HCT116 (cell line): ENCODE results near the gene GNG4. TPM values are rescaled to one million over a fixed set of nuclear protein-coding genes. Genes with fewer than 3 reads are reported as not detected.
A peak's percentile ranks its signal among the peaks of the same experiment; 100 is the strongest.
"Not testable (repeated sequence)": the region's sequence is repeated elsewhere in the genome, so short reads cannot be mapped to it uniquely, and the experiment has no call there.

Experiments used
- ATAC-seq: fragments of 200-7000 bp; cut with Tn5 transposase; 2 replicates; pipeline ENCODE4 v1.9.1; 2020; ENCODE audit warnings: mild to moderate bottlenecking, moderate library complexity
- BruUV-seq: library from RNA; stranded (reverse); fragments of 400-500 nt; replicated peaks from 2 replicates; lab custom pipeline; 2021; lab: Mats Ljungman, UMichigan
- CTCF ChIA-PET: fragments of 300-600 bp; sonication (Branson Sonifier 250); formaldehyde crosslinking; loops from one replicate; lab custom pipeline; 2021; ENCODE audit warnings: antibody characterized with exemption; lab: Charles Lee
- POLR2A ChIA-PET: fragments of 300-600, 350-600 bp; sonication (Branson Sonifier 250); formaldehyde crosslinking; loops from one replicate; lab custom pipeline; 2021; ENCODE audit warnings: antibody characterized with exemption; lab: Charles Lee
- RAD21 ChIA-PET, 2 experiments: fragments of 300-600 bp; sonication (Branson Sonifier 250); formaldehyde crosslinking; loops; one replicate each; lab custom pipeline; 2023; ENCODE audit warnings: low total read pairs in 2 of 2; ENCODE audit not compliant: uncharacterized antibody in 2 of 2, unreplicated experiment in 2 of 2, low non-redundant PET in 1 of 2; lab: Charles Lee
- DNase-seq: peaks from one replicate; pipeline ENCODE4 v3.0.0-alpha.2; 2010; ENCODE audit warnings: low read depth, low spot score
- H2AFZ ChIP-seq: fragments of 200-600 bp; shearing (Covaris generic), sonication (generic); 2 replicates; pipeline ENCODE4 v1.6.1; 2017; ENCODE audit warnings: low read depth, mixed run types, mixed read lengths, antibody characterized with exemption, low read length; ENCODE audit not compliant: poor library complexity, severe bottlenecking
- H3K27ac ChIP-seq: 2 replicates; pipeline ENCODE4 v1.5.1; 2012; ENCODE audit warnings: low read depth, low read length
- H3K27me3 ChIP-seq: fragments of 200-600 bp; sonication (generic); 2 replicates; pipeline ENCODE4 v1.6.1; 2016; ENCODE audit warnings: mixed run types, low read length, mixed read lengths; ENCODE audit not compliant: insufficient read depth
- H3K36me3 ChIP-seq, 2 experiments: fragments of 200-500 bp in 1 of 2; fragments of 200-600 bp in 1 of 2; sonication (Bioruptor generic) in 1 of 2; sonication (generic) in 1 of 2; 2 replicates each; pipeline versions ENCODE4 v1.5.1 to v1.6.1; 2014 to 2016; ENCODE audit warnings: low read length in 2 of 2, inconsistent platforms in 1 of 2, mixed read lengths in 1 of 2, mixed run types in 1 of 2; ENCODE audit not compliant: insufficient read depth in 2 of 2, control insufficient read depth in 1 of 2
- H3K4me1 ChIP-seq, 2 experiments: fragments of 200-600 bp in 1 of 2; sonication (generic) in 1 of 2; 2 replicates each; pipeline versions ENCODE4 v1.5.1 to v1.6.1; 2012 to 2017; ENCODE audit warnings: low read length in 2 of 2, inconsistent platforms in 1 of 2, mild to moderate bottlenecking in 1 of 2, mixed read lengths in 1 of 2, mixed run types in 1 of 2, moderate library complexity in 1 of 2; ENCODE audit not compliant: insufficient read depth in 2 of 2, control insufficient read depth in 1 of 2
- H3K4me2 ChIP-seq: fragments of 200-600 bp; sonication (generic); 2 replicates; pipeline ENCODE4 v1.6.1; 2017; ENCODE audit warnings: mixed run types, low read length, mixed read lengths
- H3K4me3 ChIP-seq, 2 experiments: fragments of 200-600 bp in 1 of 2; sonication (generic) in 1 of 2; replicated peaks in 1 of 2; 2 replicates each; pipeline ENCODE4 v1.5.1; 2011 to 2016; ENCODE audit warnings: low read length in 2 of 2, control low read depth in 1 of 2, low read depth in 1 of 2, mild to moderate bottlenecking in 1 of 2, mixed read lengths in 1 of 2, mixed run types in 1 of 2
- H3K79me2 ChIP-seq: fragments of 200-600 bp; sonication (generic); 2 replicates; pipeline ENCODE4 v1.6.1; 2017; ENCODE audit warnings: mild to moderate bottlenecking, mixed run types, low read length, moderate library complexity, mixed read lengths; ENCODE audit not compliant: insufficient read depth
- H3K9ac ChIP-seq: fragments of 200-600 bp; sonication (generic); 2 replicates; pipeline ENCODE4 v1.6.1; 2016; ENCODE audit warnings: low read length, mixed read lengths
- H3K9me2 ChIP-seq: fragments of 200-600 bp; sonication (generic), shearing (Covaris generic); 2 replicates; pipeline ENCODE4 v1.6.1; 2017; ENCODE audit warnings: mixed run types, mild to moderate bottlenecking, moderate library complexity; ENCODE audit not compliant: insufficient read depth
- H3K9me3 ChIP-seq, 2 experiments: fragments of 200-500 bp in 1 of 2; fragments of 200-600 bp in 1 of 2; sonication (Bioruptor generic) in 1 of 2; sonication (generic) in 1 of 2; 2 replicates each; pipeline ENCODE4 v1.6.1; 2014 to 2017; ENCODE audit warnings: low read length in 2 of 2, mixed read lengths in 2 of 2, inconsistent platforms in 1 of 2, low read depth in 1 of 2, mild to moderate bottlenecking in 1 of 2, mixed run types in 1 of 2, moderate library complexity in 1 of 2; ENCODE audit not compliant: control insufficient read depth in 1 of 2, insufficient read depth in 1 of 2
- H4K20me1 ChIP-seq: fragments of 200-600 bp; sonication (generic), shearing (Covaris generic); 2 replicates; pipeline ENCODE4 v1.6.1; 2017; ENCODE audit warnings: mixed run types, mild to moderate bottlenecking, moderate library complexity; ENCODE audit not compliant: insufficient read depth
- CEBPB ChIP-seq: IDR thresholded peaks from 2 replicates; pipeline ENCODE4 v1.6.1; 2012; ENCODE audit warnings: low read depth
- ELF1 ChIP-seq: IDR thresholded peaks from 2 replicates; pipeline ENCODE4 v1.6.1; 2012; ENCODE audit warnings: low read depth, borderline replicate concordance
- FOSL1 ChIP-seq: IDR thresholded peaks from 2 replicates; pipeline ENCODE4 v1.6.1; 2012; ENCODE audit warnings: low read depth
- JUND ChIP-seq: IDR thresholded peaks from 2 replicates; pipeline ENCODE4 v1.6.1; 2012
- POLR2AphosphoS5 ChIP-seq: IDR thresholded peaks from 2 replicates; pipeline ENCODE4 v1.6.1; 2011; ENCODE audit warnings: mild to moderate bottlenecking, low read depth, low read length, moderate library complexity
- SP1 ChIP-seq: IDR thresholded peaks from 2 replicates; pipeline ENCODE4 v1.6.1; 2012; ENCODE audit warnings: low read depth
- ZNF274 ChIP-seq: fragments of 200-500 bp; sonication (Bioruptor generic); IDR thresholded peaks from 2 replicates; pipeline ENCODE4 v1.6.1; 2014; ENCODE audit warnings: mild to moderate bottlenecking, low read depth, low read length, inconsistent platforms
- intact Hi-C: fragments of 100-400 bp; cut with micrococcal nuclease; formaldehyde crosslinking; loops from 2 replicates; pipeline ENCODE4 v1.10.0; 2022
- total RNA-seq: library from RNA; stranded (reverse); gene quantifications from one replicate; pipeline ENCODE4 v1.2.1, GENCODE V29; 2021; ENCODE audit not compliant: unreplicated experiment
- TF ChIP-seq, protein P1 (sequence below): IDR thresholded peaks from 2 replicates; pipeline ENCODE4 v1.6.1; 2012

The GNG4 gene
- total RNA-seq, 1 experiment from 2014 or later, result 10.6 TPM

DNA sequence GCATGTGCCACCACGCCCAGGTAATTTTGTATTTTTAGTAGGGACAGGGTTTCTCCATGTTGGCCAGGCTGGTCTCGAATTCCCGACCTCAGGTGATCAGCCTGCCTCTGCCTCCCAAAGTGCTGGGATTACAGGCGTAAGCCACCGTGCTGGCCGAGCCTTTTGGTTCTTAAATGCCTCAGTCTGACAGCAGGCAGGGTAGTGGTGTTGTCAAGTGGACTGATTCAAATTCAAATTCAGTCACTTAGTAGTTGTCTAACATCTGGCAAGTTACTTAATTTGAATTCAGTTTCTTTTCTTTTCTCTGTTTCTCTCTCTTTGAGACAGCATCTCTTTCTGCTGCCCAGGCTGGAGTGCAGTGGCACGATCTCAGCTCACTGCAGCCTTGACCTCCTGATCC, 106.7 kb downstream of the GNG4 start:
- RAD21 ChIA-PET, CTCF ChIA-PET, BruUV-seq, H3K36me3 ChIP-seq, H3K9me2 ChIP-seq, H3K27me3 ChIP-seq, H3K4me2 ChIP-seq, H2AFZ ChIP-seq, POLR2A ChIA-PET, H3K27ac ChIP-seq, H3K4me3 ChIP-seq, H4K20me1 ChIP-seq, DNase-seq, H3K9me3 ChIP-seq, intact Hi-C loops, H3K9ac ChIP-seq, ATAC-seq, H3K79me2 ChIP-seq, H3K4me1 ChIP-seq: not testable (repeated sequence)

DNA sequence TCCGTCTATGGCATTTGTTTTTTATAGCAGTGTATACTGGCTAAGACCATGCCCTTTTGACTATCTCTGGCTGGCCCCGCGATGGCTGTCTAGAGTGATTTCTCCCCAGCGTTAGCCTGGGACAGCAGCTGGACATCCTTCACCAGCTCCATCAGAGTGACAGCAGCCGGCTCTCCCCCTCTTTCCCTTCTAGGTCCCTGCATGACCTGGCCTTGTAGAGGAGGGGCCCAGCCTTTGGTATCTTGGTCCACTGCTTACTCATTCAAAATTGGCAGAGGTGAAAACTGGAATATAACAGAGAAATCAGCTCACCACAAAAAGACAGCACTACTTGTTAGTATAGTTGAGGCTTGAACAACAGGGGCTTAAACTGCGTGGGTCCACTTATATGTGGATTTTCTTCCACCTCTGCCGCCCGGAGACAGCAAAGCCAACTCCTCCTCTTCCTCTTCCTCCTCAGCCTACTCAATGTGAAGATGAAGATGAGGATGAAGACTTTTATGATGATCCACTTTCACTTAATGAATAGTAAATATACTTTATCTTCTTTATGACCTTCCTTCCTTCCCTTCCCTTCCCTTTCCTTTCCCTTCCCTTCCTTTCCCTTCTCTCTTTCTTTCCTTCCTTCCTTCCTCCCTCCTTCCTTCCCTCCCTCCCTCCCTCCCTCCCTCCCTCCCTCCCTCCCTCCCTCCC, 116.0 kb downstream of the GNG4 start:
- no peak for TF ChIP-seq SP1
- DNase-seq (no peak), ATAC-seq (no peak)
- H3K79me2 ChIP-seq, result no peaks in the 10 kb centered on the region
- CTCF ChIA-PET, result no interaction called here
- no peak overlapping the region for H2AFZ ChIP-seq
- H3K4me3 ChIP-seq, result no peak overlapping the region
- BruUV-seq, result no TSS peak
- intact Hi-C loops, result no loop called here
- no peaks in the 10 kb centered on the region for H3K36me3 ChIP-seq
- H3K9me3 ChIP-seq, result no peaks in the 10 kb centered on the region
- POLR2A ChIA-PET, result no interaction called here
- H4K20me1 ChIP-seq, result no peaks in the 10 kb centered on the region
- RAD21 ChIA-PET, result no interaction called here
- H3K27ac ChIP-seq, result no peak overlapping the region
- H3K27me3 ChIP-seq, result no peaks in the 10 kb centered on the region
- no peak overlapping the region for H3K4me2 ChIP-seq
- H3K9me2 ChIP-seq, result no peaks in the 10 kb centered on the region
- no peak overlapping the region for H3K9ac ChIP-seq
- H3K4me1 ChIP-seq, result peaks cover 5 to 23% of the 10 kb centered on the region in 2 experiments; a peak in 3 of 4 replicates

- H3K36me3 ChIP-seq, result no peaks in the 10 kb centered on the region
- DNase-seq (peak; percentile 34), ATAC-seq (peak; percentile 58; the same call in 1 of the 2 replicates)
Observed at GRCh38 chr1:235532360-235532759, 117.2 kb downstream of the GNG4 start.

More at GRCh38 chr1:235532360-235532759, 117.2 kb downstream of the GNG4 start:
- Histone ChIP-seq H2AFZ (peak overlapping the region; percentile 60), H3K9me2 (no peaks in the 10 kb centered on the region), H3K4me1 (peaks cover 5 to 23% of the 10 kb centered on the region in 2 experiments; a peak in 3 of 4 replicates), H3K4me2 (peak overlapping the region; percentile 60), H3K4me3 (no peak overlapping the region), H3K79me2 (no peaks in the 10 kb centered on the region), H3K9me3 (no peaks in the 10 kb centered on the region), H3K9ac (no peak overlapping the region), H3K27ac (no peak overlapping the region), H4K20me1 (no peaks in the 10 kb centered on the region), H3K27me3 (no peaks in the 10 kb centered on the region)
- intact Hi-C loops, result no loop called here
- RAD21 ChIA-PET, result no interaction called here
- CTCF ChIA-PET, result no interaction called here
- POLR2A ChIA-PET, result no interaction called here
- TF ChIP-seq SP1 (peak; percentile 62), CEBPB (no peak), POLR2AphosphoS5 (no peak), FOSL1 (peak; percentile 70), ZNF274 (no peak), JUND (peak; percentile 70), ELF1 (no peak)
- TF ChIP-seq, protein P1, sequence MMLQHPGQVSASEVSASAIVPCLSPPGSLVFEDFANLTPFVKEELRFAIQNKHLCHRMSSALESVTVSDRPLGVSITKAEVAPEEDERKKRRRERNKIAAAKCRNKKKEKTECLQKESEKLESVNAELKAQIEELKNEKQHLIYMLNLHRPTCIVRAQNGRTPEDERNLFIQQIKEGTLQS, result no peak
- no TSS peak for BruUV-seq
